NOMO-1 treated with dmso at 0.1 percent for 144 hours (cell line): ENCODE measurements around the gene GRK5.
A peak's percentile ranks its signal among the peaks of the same experiment; 100 is the strongest.

ENCODE experiments used
- DNase-seq: peaks from one replicate; lab custom pipeline; 2025; ENCODE audit not compliant: unreplicated experiment; lab: John Stamatoyannopoulos, UW

The GRK5 gene

DNA sequence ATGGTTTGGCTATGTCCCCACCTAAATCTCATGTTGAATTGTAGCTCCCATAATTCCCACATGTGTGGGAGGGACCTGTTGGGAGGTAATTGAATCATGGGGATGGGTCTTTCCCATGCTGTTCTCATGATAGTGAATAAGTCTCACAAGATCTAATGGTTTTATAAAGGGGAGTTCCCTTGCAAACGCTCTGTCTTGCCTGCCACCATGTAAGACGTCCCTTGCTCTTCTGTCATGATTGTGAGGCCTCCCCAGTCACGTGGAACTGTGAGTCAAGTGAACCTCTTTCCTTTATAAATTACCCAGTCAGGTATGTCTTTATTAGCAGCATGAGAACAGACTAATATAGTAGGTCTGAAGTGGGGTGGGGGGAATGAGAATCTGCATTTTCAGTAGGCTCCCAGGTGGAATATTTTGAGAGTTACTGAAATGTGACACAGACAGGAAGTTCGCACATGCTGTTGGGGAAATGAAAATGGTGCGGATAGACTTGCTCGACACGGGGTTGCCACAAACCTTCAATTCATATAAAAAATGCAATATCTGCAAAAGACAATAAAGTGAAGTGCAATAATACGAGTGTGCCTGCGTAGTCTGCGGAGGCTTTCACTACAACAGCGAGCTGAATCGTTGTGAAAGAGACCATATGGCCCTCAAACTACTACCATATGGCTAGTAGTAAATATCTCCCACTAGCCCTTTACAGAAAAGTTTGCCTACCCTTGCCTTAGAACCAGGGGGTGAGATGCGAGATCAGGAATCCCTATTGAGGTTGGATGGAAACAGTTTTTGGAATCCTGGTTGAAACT, 166.1 kb downstream of the GRK5 start:
- DNase-seq = no peak

- DNase-seq = no peak
These were observed 166.9 kb downstream of the GRK5 start for GRCh38 chr10:119374236-119374635.

DNA sequence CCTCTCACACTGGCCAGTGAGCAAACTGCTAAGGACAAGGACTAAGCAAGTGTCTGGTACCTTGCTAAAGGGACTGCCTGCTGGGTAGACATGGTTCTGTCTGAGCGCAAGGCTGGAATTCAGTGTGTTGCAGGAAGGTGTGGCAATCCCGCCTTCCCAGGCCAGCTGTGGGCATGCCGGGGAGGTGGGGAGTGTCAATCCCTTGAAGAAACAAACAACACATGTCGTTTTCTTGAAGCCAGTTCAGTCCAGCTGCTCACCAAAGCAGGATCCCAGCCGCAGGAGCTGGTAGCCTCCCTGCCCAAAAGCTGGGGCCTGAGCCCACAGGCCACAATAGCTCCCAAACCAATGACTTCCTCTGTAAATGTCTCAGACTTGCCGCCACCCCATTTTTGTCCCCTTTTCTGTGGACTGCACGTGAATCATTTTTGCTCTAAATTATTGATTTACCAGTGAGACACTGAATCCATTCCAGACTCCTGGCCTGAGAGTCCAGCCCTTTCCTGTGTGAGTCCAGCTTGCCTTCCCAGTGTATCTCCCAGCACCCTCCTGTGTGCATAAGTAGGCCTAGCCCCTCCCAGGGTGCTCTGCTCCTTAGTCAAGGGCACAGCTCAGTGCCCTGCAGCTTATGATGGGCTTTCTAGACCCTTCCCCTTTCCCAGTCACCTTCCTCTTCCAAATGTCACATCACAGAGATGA, 168.4 kb downstream of the GRK5 start:
- no peak for DNase-seq

GRCh38 chr10:119377451-119377957, 170.1 kb downstream of the GRK5 start:
- no peak for DNase-seq

GRCh38 chr10:119377958-119378736, 170.8 kb downstream of the GRK5 start:
- DNase-seq = no peak

GRCh38 chr10:119378737-119379067, 171.3 kb downstream of the GRK5 start:
- DNase-seq = no peak

DNA sequence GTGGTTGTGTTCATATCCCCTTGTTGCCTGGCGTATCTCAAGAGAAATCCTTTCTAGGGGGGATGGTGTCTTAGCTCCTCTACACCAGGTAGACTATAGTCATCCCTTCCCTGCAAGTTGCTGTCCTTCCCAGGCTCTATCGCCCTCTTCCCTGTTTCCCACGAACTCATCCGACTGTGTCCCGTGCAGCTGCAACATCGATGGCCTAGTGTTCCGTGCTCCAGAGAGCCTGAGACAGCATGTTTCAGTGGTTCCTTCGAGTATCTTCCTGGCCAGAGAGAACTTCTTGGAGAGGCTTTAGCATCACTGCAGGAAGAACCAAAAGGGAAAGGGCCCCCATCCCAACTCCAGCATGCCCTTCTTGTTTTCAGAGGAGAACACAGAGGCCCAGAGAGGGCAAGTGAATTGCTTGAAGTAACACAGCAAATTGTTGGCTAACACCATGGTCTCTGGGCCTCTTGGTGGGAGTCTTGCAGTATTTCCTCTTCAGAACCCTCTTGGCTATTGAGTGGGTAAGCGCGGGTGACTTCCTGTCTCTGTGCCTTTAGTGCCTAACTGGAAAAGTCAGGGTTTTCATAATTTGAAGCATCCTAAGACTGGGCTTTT, 172.2 kb downstream of the GRK5 start:
- DNase-seq = no peak

DNA sequence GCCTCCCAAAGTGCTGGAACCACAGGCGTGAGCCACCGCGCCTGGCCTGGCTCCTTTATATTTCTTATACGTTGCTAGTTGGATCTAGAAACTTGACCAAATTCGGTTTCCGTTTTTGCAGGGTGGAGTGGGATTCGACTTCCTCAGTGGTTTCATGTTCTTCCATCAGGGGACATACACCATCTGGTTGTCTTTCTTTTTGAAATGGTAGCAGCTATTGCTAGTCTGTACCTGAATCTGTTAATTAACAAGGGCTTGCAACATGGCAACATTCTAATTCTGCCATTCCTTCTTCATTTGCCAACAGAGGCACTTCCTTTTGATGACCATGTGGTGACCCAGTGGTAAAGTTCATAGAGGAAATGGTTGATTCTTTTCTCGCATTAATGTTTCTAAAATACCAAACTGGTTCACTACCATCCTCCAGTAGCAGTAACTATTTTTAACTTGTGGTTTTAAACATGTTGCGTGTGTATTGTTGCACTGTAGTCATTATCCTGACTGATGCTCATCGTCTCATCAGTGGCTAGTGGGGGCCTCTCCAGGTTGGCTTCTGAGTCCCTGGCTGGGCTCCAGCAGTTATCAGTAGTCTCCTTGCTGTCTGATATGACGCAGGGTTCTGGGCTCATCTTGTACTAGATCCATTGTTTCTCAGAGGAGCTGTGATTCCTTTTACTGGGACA, 175.9 kb downstream of the GRK5 start:
- DNase-seq = peak; percentile 80

DNA sequence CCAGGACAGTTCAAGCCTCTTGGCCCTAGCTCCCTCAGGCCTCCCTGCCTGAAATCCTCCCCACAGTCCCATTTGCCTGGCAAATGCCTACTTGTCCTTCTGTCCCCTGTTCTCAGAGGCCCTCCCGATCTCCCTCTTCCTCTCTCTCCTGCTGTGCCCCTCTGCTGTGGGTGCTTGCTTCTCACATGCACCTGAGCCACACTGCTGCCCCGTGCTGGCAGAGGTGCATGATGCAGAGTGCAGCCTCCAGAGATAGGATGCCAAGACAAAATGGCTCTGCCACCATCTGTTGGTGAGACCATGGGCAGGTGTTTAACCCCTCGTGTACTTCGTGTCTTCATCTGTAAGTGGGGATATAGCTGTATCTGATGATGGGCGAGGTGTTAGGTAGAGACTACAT, 176.8 kb downstream of the GRK5 start:
- no peak for DNase-seq

DNA sequence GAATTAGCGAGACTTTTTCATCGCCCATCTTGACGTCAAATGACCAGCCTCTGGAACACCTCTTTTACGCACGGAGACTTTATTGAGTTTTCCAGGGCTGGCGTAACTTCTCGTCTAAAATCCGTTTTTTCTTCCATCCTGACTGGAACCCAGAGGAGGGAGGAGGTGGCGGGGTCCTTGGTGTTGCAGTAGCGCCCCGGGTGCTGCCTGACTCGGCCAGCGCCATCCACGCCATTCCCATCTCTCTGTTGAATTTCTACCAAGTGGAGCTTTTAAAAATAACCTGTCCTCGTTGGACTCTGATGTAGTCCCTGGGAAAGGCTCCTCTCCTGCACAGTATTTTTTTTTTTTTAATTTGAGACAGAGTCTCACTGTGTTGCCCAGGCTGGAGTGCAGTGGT, 179.3 kb downstream of the GRK5 start:
- DNase-seq = no peak

GRCh38 chr10:119388849-119389345, 181.5 kb downstream of the GRK5 start:
- DNase-seq = no peak

- DNase-seq = no peak
These were observed 184.3 kb downstream of the GRK5 start for GRCh38 chr10:119391440-119392251.

DNA sequence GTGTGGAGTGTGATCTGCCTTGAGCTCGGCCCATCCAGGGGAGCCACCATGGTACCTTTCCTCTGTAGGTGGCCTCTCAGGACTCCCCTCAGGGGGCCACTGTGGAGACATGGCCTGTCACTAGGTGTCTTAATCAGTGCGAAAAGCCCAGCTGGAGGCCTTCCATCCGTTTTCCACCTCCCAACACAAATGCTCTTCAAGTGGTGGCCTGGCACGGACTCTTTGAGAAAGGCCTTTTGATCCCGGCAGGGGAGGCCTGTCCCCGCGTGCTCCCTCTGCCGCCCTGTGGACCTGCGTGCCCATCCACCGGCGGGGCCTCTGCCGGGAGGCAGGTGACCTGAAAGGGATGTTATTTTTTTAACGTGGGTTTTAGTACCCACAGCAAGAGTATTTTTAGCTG, 185.6 kb downstream of the GRK5 start:
- DNase-seq = no peak

- DNase-seq = no peak
These were observed 186.1 kb downstream of the GRK5 start for GRCh38 chr10:119393421-119393820.

DNA sequence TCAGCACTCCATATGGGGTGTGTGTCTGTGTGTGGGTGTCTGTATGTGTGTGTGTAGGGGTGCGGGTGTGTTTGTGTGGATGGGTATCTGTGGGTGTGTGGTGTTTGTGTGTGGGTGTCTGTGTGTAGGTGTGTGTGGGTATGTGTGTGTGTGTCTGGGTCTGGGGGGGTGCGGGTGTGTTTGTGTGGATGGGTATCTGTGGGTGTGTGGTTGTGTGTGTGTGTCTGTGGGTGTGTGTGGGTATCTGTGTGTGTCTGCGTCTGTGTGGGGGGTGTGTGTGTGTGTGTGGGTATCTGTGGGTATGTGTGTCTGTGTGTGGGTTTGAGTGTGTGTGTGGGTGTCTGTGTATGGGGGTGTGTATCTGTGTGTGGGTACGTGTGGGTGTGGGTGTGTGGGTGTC, 186.5 kb downstream of the GRK5 start:
- no peak for DNase-seq

- DNase-seq = no peak
These were observed 187.4 kb downstream of the GRK5 start for GRCh38 chr10:119394657-119395279.

DNA sequence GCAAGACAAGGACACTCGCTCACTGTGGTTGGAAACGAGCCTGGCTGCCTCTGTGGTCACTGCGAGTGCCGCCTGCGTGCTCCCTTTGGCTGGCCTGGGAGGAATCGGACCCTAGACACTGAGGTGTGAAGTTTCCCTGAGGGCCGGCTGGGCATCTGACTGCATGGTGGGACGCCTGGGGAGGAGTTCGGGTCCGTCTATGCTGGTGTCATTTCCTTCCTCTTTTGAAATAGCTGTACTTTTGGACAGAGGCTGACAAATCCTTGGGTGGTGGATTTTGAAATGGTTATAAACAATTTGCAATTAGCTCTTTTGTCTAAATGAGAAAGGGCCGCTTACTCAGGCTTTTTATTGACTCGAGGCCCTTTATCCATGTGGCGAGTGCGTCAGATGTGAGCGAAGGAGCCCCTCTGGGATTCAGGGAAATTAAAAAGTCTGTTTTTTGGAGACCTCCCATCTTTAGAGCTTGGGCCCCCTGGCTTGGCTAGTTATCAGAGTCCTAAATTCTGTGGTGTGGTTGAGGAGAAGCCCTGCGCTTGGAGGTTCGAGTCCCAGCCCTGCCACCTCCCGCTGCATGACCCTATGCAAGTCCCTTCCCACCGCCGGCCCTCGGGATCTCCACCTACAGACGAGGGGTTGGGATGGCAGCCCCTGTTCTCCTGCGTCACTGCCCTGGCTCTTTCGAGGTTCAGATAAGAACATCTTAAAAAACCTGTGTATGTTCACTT, 188.1 kb downstream of the GRK5 start:
- DNase-seq = peak; percentile 74

DNA sequence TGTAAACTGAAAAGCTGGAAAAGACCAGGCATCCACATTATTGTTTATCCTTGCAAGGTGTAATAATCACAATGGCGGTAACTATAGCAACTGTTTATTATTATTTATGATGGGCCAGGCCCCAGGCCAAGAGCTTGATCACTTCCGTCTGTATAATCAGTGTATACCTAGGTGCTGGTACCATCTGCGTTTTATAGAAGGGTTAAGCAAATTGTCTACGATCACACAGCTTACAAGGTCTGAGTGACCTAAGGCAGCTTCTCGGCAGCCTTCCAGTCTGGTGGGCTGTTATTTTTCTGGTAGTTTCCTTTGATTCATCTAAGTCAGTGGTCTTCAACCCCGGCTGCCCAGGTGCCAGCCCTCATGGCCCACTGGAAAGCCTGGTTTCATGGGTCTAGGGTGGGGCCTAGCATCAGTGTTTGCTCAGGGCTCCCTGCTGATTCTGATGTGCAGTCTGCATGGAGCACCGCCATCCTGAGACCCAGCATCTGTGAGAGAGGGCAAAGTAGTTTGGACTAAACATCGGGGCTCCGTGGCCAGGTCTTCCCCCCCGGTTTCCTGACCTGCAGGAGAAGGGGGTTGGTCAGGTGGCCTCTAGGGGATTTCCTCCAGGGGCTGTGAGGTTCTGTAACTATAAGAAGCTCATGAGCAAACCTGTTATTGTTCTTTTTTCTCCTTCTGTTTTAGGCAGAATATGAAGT, 188.8 kb downstream of the GRK5 start:
- DNase-seq = no peak
